Nephron progenitor cell (in vitro differentiated cells): ENCODE data around the gene DYNC1I2.

ENCODE experiments used
- DNase-seq: peaks from one replicate; pipeline ENCODE4 v3.0.0; 2021
- H3K27ac Mint-ChIP-seq: 2 replicates; pipeline ENCODE4 v1.8.0; 2021; ENCODE audit warnings: mild to moderate bottlenecking, moderate library complexity, mixed read lengths
- H3K27me3 Mint-ChIP-seq: 2 replicates; pipeline ENCODE4 v1.8.0; 2021; ENCODE audit warnings: mild to moderate bottlenecking, low read depth, mixed read lengths; ENCODE audit not compliant: poor library complexity
- H3K36me3 Mint-ChIP-seq: 2 replicates; pipeline ENCODE4 v1.8.0; 2021; ENCODE audit warnings: low read depth, mixed read lengths
- H3K4me1 Mint-ChIP-seq: 2 replicates; pipeline ENCODE4 v1.8.0; 2021; ENCODE audit warnings: mixed read lengths
- H3K4me3 Mint-ChIP-seq: 2 replicates; pipeline ENCODE4 v1.8.0; 2021; ENCODE audit warnings: mild to moderate bottlenecking, moderate library complexity, mixed read lengths
- H3K9me3 Mint-ChIP-seq: 2 replicates; pipeline ENCODE4 v1.8.0; 2021; ENCODE audit warnings: mild to moderate bottlenecking, moderate library complexity, mixed read lengths
- CTCF ChIP-seq: fragments of 200-600 bp; sonication (generic); IDR thresholded peaks from 2 replicates; pipeline ENCODE4 v1.5.0; 2021; ENCODE audit warnings: antibody characterized with exemption

DYNC1I2 gene

DNA sequence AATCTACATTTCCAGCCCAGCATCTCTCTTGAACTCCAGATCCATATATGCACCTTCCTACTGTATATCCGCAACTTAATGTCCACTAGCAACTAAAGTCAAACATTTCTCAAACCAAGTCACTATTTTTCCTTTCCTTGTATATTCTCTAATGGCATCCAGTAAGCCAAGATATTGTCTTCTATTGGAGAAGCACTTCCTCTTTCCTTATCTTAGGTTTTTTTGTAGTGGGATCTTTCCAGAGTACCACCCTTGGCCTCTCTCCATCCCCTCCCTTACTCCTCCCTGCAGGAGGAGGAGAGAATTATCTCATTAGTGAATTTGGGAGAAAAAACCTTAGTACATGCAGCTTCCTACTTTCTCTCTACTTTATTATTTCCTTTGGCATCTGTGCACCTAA, 8.7 kb upstream of the DYNC1I2 start:
- no peak for DNase-seq
- Mint-ChIP-seq H3K36me3 (no peaks in the 10 kb centered on the region), H3K27me3 (peaks cover 2% of the 10 kb centered on the region), H3K27ac (no peak overlapping the region), H3K4me1 (no peaks in the 10 kb centered on the region), H3K9me3 (no peaks in the 10 kb centered on the region), H3K4me3 (no peak overlapping the region)
- TF ChIP-seq CTCF = no peak

- Mint-ChIP-seq H3K4me3 (peak overlapping the region; percentile 99), H3K9me3 (no peaks in the 10 kb centered on the region), H3K27me3 (peaks cover 3% of the 10 kb centered on the region), H3K36me3 (peaks cover 34% of the 10 kb centered on the region), H3K27ac (peak overlapping the region; percentile 97), H3K4me1 (peaks cover 19% of the 10 kb centered on the region)
- TF ChIP-seq CTCF = no peak
- no peak for DNase-seq
Measured at GRCh38 chr2:171688129-171688465, 828 bp downstream of the DYNC1I2 start.

DNA sequence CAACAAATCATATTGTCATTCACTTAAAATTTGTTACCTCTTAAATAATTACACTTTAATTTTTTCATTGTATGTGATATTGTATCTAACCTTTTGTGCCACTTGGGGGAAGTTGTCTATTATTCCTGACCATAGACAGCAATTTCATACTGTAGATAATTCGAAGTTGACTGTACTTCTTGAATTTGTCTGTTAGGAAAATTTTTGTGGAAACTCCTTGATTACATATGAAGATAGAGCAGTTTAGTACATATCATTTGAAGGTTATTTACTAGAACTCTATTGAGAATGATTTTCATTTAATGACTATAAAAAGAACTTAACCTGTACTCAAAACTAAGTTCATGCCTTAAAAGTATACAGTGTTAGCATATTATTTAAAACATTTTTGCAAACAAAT, 5.1 kb downstream of the DYNC1I2 start:
- Mint-ChIP-seq H3K27ac (no peak overlapping the region), H3K4me1 (peaks cover 19% of the 10 kb centered on the region), H3K27me3 (no peaks in the 10 kb centered on the region), H3K4me3 (no peak overlapping the region), H3K36me3 (peaks cover 72% of the 10 kb centered on the region), H3K9me3 (no peaks in the 10 kb centered on the region)
- TF ChIP-seq CTCF = no peak
- DNase-seq = no peak

GRCh38 chr2:171702781-171703556, 15.7 kb downstream of the DYNC1I2 start:
- Mint-ChIP-seq H3K4me1 (no peaks in the 10 kb centered on the region), H3K27me3 (no peaks in the 10 kb centered on the region), H3K9me3 (no peaks in the 10 kb centered on the region), H3K36me3 (peaks cover 19% of the 10 kb centered on the region), H3K4me3 (no peak overlapping the region), H3K27ac (peak overlapping the region; percentile 82)
- DNase-seq = no peak
- no peak for TF ChIP-seq CTCF

DNA sequence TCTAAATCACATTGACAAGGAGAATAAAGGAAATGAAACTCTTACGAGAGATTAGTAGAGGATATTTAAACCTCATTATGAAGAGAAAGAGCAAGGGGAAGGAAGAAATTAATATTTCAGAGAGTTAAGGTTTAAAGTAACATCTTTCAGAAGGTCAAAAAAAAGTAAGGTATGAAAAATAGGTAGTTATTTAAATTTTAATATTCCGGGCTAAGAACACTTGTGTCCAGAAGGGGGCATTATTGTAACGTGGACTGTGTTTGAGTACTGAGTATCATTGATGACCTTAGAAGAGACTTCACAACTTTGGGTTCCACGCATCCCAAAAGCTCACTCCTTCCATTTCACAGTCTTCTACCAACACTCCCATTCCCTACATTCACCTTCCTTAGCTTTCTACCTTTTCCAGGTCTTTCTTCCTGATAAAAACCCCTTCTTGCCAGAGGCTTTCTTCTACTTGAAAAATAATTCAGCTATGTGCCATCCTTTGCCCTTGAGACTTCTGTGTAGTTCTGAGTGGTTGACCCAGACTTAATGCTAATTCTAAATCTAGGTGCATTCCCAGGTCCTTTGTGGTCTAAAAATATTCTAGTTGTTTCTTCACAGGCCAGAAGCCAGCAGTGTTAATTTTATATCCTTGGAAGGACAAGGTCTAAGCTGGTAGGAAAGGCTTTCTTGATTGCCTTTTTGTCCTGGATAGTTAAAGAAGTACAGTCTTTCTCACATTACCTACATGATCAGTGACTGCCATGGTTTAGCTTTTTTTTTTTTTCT, 16.5 kb downstream of the DYNC1I2 start:
- Mint-ChIP-seq H3K27me3 (no peaks in the 10 kb centered on the region), H3K36me3 (peaks cover 16% of the 10 kb centered on the region), H3K4me3 (no peak overlapping the region), H3K9me3 (no peaks in the 10 kb centered on the region), H3K4me1 (no peaks in the 10 kb centered on the region), H3K27ac (no peak overlapping the region)
- no peak for DNase-seq
- peak; percentile 55 for TF ChIP-seq CTCF
